Stimulated activated CD4-positive, alpha-beta T cell treated with anti-CD3 and anti-CD28 coated beads, Interleukin-1b, Interleukin-23, amount 100 ng/mL, for 24 hours (primary cell): Measurements from ENCODE around the gene ARNT2.
A peak's percentile ranks its signal among the peaks of the same experiment; 100 is the strongest.
"Not testable (repeated sequence)": the region's sequence is repeated elsewhere in the genome, so short reads cannot be mapped to it uniquely, and the experiment has no call there.

Experiments used
- DNase-seq, 4 experiments: peaks; one replicate each; pipeline ENCODE4 v3.0.0-alpha.2; 2020; ENCODE audit warnings: low read depth in 4 of 4, low spot score in 1 of 4

ARNT2 gene

DNA sequence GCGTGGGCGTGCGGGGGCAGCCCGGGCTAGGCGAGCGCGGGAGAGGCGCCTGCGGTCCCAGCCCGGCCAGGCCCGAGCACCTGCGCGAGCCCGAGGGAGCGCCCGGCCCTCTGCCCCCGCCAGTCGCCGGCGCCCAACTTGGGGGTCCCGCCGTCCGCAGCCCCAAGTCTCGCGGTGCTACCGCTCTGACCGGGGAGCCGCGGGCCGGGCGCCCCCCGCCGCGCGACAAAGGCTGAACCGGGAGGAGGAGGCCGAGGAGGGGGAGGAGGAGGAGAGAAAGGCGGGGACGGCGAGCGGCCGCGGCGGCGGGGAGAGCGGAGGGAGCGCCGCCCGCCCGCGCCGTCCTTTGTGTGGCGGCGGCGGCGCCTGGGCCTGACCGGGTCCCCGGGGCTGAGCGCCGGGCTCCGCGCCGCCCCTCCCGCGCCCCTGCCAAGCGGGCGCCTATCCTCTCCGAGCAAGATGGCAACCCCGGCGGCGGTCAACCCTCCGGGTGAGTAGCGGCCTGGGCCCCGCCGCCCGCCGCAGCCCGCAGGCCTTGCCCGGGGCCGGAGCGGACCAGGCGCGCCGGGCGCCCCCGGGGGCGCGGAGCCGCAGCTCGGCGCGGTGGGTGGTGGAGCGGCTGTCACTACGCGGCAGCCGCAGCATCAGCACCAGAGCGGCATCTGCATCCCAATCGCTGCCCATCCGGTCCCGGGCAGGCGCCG lies at the start of gene ARNT2:
Gene ARNT2 (plus strand): TSS at position 326 of the 704 bp plus-strand sequence. CDS start 134 bp downstream, at position 460.
- DNase-seq: peak in 1 of 4 experiments; percentile 1

DNA sequence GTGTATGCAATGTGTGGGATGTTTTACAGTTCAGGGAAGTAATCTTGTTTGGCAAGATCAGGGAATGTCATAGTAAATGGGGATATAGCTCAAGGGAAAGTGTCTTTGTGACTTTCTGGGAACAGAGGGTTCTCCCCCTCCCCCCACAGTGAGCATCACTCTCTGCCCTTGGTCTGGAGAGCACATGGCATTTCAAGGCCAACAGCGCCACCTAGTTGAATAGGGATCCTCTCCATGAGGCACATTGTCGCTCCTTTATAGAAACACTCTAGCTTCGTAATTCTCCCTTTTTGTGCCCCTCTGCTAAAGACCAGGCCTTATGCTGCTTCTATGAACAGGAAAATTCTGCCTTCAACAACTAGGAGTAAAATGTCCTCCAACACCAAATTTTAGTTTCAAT lies 37.1 kb upstream of the ARNT2 start:
- no peak for DNase-seq

DNA sequence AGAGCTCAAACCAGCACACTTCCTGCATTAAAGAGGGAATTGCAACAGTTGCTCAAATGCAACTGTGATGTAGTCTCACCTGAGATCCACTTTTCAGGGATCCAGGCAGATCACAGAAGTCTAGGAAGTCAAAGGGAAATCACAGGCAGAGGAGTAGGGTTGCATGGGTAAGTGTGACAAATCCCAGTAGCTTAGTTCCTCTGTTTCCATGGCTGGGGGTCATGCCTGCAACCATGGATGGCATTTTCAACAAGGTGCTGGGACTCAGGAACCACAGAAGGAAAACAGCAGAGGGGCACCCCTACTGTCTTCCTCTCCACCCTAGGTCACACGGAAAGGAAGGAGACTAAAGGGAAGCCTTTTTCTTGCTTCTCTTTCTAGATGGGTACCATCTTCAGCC lies 36.5 kb upstream of the ARNT2 start:
- DNase-seq: no peak

DNA sequence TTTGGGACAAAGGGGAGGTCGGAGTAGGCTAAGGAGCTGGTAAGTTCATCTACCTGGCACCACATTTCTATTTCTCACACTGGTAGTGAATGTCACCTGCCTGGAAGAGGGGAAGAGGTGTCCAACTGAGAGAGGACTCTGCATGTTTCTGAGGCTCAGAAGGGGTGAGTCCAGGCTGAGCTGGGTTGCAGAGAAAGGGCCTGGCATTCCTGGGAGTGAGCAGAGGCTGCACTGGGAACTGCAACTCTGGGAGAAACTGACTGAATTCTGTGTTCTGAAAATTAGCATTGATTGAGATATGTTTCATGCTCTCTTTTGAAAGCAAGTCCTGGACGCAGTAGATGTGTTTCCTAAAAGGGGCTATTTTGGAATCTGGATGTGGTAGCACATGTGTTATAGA lies 32.3 kb upstream of the ARNT2 start:
- no peak for DNase-seq

DNA sequence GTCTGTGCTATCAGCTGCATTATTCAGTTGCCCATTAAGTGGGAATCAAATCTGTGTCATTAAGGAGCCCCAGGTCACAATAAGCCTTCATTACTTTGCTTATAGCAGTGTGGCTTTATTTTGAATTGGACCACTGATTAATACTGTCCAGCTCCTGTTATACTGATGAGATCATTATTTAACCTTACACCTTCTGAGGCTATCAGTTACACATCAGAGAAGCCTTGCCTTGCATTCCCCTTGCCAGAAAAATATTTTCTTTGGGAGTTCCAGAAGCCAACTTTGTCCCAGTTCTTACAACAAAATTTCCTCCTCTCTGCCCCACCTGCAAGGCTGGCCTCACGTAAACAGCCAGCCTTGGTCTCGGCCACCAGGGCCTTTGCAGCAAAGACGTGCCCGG lies 29.7 kb upstream of the ARNT2 start:
- DNase-seq: no peak

DNA sequence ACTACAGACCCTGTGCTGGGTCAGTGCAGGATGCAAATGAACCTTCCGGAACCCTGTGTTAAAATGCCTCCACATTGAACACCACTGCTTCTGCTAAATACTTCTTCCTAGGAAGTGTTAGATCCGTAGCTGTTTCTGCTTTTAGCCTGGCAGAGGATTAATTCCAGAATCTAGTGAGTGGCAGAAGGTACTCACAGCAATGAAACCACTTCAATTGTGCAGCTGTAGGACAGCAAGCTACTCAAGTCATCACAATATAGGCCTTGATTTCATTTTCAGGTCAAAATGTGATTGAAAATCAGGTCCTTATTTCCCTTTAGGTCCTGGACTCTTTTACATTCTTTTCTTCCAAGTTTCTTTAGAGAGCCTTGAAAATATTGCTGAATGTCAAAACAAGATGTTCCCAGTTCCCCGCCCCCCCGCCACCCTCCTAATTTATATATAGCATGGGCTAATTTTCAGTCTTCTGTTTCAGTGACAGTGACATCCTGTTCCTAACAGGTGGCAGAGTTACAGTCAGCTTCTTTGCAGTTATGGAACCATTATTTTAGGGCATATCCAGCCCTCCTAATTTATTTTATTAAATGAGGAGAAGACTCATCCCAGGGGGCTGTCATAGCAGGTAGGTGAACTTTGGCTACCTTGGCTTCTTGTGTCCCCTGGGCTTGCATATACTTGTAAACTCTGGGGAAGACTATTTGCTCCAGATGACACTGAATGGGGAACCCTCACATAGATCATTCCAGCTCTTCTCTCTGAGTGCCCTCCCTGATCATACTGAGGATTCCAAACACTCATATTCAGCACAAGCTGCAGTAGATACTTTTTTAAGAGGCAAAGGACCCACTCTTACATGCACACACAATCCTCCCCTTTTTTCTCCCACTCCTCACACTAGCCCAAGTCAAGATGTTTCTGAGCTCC lies 28.0 kb upstream of the ARNT2 start:
- no peak for DNase-seq

DNA sequence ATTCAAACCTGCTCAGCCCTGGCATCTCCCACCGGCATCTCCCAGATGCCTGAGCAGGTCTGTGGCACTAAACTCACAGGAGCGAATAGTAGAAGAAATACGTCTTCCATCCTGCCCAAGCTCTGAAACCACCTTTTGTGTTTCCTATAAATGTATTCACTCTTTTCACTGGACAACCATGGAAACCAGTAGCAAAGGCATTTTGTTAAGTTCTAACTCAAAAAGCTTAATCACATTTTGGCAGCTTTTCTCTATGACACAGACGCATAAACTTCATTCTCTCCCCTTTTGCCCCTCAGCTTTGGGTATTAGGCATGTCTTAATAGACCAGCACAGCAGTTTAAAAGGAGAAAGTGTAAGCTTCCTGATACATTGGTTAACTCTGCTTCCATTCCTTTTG lies 24.5 kb upstream of the ARNT2 start:
- DNase-seq: no peak

DNA sequence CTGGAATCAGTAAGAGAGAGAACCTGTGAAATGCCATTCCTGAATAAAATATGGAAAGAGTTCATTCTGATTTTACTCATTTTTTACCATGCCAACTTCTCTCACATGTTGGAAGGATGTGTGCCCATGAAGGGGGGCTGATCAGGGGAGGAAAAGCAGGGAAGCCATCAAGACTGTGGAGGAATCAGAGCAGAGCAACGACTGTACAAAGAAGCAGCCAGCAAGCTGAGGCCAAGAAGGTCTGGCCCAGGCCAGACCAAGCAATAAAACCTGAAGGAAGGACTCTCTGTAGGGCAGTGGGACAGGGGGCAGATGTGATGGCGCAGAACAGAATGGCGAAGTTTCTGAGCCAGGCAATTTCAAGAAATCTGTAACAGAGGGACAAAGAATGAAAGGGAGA lies 24.0 kb upstream of the ARNT2 start:
- DNase-seq: no peak

DNA sequence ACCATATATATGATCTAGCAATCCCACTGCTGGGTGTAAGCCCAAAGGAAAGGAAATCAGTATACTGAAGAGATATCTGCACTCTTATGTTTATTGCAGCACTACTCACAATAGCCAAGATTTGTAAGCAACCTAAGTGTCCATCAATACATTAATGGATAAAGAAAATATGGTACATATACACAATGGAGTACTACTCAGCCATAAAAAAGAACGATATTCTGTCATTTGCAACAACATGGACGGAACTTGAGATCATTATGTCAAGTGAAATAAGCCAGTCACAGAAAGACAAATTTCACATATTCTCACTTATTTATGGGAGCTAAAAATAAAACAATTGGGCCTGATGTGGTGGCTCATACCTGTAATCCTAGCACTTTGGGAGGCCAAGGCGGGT lies 21.9 kb upstream of the ARNT2 start:
- no peak for DNase-seq

DNA sequence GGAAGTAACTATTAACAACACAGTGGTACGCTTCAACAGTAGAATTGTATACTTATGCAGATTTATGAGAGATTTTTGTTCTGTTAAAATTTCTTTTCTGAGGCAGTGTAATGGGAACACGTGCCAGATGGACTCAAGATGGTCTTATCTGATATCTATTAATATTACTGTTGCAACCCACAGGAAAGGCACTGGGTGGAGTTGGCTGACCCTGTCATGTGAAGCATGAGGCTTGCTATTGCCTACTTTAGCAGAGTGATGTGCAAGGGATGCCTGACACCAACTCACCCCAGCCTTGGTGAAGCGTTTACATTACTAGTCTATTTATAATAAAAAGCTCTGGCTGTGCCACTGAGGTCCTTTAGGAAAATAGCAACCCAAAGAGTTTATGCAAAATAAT lies 19.8 kb upstream of the ARNT2 start:
- DNase-seq: no peak

DNA sequence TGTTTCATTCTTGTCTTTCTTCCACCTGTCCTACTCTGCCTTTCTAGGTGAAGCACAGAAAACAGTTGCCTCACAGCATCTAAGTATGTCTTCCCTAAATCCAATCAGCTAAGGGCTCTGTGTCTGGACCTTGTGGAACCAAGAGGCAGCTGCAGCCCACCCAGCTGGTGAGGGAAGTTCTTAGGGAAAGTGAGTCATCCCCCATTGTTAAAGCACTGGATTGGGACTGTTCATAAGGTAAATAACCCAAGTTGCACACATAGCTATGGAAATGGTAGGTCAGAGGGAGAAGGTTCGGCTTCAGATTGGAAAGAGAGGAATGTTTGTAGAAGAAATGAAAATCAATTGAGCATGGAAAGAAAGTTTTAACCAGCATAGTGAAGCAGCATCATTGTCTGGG lies 18.0 kb upstream of the ARNT2 start:
- no peak for DNase-seq

DNA sequence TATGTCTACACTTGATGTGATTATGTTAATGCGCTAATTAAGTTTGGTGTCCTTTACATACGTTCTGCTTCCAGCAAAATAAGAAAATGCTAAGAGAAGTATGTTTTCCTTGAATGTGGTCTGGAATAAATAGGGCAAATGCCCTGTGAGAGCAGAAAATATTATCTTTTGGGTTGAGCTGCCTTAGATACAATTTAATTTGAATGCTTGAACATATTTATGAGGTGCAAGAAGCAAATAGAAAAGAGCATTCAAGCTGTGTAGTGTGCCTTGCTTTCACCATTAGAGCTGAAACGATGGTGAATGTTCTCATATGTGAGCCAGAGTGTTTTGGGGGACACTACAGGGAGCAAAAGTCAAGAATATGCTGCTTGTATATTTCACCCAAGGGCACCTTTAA lies 15.9 kb upstream of the ARNT2 start:
- no peak for DNase-seq

DNA sequence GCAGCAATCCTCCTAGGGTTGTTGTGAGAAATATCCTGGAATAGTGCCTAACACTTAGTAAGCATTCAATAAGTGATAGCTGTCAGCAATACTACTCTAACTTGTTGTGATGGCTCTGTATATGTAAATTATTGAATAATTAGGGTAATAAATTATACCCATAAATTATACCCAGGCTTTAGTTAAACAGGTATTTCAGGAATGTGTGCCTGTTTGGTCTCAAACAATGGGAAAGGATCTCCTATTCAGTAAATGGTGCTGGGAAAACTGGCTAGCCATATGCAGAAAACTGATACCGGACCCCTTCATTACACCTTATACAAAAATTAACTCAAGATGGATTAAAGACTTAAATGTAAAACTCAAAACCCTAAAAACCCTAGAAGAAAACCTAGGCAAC lies 14.8 kb upstream of the ARNT2 start:
- DNase-seq: no peak

DNA sequence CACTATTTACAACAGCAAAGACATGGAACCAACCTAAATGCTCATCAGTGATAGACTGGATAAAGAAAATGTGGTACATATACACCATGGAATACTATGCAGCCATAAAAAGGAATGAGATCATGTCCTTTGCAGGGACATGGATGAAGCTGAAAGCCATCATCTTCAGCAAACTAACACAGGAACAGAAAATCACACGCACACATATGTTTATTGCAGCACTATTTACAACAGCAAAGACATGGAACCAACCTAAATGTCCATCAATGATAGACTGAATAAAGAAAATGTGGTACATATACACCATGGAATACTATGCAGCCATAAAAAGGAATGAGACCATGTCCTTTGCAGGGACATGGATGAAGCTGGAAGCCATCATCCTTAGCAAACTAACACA lies 13.2 kb upstream of the ARNT2 start:
- not testable (repeated sequence) for DNase-seq

DNA sequence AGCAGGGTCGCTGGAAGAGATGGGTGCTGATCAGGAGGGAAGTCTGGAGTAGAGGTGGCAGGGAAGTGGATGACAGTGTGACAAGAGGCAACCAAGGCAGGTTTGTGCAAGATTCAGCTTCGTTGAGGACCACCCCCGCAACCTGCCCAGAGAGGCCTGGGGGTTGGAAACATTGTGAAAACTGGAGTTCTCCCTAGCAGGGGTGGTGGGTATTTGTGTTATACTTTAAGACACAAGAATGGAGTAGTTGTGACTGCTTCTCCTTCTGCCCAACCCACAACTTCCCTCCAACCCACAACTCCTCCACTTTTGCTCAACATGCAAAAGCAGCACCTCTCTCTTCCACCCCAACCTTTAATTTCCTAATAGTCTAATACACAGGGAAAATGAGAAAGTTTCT lies 8.6 kb upstream of the ARNT2 start:
- no peak for DNase-seq

DNA sequence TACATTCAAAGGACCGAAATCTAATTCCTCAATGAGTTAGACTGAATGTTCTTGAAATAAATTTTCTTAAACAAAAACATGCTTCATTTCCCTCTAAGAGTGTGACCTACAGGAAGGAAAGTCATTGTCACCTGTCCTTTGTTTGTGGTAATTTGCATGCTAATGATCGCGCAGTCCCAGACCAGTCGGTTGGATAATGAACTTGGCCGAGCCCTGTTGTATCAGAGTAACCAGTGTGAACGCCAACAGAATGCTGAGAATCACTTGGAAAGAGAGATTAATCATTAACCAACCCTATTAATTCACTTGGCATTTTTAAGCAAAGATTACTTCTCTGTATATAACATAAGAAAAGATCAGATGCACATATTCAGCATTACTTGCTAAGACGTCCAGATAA lies 8.1 kb upstream of the ARNT2 start:
- no peak for DNase-seq

DNA sequence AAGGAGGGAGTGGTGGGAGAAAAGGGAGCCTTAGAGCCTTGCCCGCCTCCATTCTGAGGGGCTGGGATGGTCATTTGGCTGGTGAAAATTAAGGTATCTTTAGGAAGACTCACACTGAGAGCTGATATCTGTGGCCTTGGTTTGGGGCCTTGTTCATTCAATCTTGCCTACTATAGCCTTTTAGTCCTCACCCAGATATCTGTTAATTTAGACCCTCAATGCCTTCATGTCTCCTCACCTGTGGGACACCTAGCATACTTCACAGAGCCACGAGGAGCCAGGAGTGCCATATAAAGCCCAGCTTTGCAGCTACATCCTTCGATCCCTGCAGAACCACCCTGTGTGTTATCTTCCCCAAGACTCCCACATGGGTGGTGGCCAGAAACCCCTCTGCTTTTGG lies 4.7 kb upstream of the ARNT2 start:
- DNase-seq: no peak

DNA sequence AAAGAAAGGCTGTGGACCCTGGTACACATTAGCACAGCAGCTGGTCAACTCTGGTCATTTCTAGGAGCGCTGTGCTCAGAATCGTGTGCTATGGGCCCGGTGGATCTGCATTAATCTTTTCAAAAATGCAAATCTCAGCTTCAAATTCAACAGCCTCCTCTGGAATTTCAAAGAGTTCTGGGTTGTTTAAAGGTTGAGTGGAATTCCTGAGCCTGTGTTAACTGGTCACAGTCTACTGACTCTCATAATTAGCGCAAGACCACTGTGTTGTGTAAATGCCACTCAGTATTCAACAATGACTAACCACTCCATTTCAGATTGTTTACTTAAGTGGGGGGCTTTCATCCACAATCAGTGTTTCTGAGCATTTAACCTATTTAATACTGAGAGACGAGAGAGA lies 2.7 kb upstream of the ARNT2 start:
- no peak for DNase-seq

DNA sequence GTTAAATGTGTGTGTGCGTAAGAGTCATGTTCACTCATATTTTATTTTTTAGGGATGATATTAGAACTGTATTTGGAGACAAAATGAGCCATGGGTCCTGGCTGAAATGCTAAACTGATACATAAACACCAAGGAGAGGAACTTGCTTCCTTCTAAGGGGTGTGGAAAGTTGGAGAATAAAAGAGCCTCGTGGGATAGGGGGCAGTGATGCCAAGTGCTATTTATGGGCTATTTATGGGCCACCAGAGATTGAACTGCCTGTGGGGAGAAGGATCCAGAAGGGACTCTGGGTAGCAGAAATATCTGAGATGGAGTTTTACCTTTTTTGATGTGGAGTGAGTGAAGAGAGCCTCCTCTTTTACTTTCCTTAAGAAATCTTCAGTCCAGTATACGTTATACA lies 1.8 kb upstream of the ARNT2 start:
- DNase-seq: no peak

DNA sequence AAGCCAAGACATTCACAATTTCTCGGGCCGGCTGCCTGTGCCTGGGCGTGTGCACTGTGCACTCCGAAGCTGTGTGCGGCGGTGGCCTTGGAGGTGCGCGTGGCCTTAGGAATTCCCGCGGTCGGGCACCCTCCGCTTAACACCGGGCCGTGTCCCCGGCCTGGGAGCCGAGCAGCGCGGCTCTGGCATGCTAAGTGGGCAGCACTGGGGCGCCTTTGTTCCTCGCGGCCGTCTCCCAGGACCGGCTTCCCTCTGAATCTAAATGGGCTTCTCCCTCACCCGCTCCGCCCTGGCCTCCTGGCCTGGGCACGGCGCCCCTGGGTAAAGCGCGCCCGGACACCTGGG lies 498 bp upstream of the ARNT2 start:
- DNase-seq: no peak

DNA sequence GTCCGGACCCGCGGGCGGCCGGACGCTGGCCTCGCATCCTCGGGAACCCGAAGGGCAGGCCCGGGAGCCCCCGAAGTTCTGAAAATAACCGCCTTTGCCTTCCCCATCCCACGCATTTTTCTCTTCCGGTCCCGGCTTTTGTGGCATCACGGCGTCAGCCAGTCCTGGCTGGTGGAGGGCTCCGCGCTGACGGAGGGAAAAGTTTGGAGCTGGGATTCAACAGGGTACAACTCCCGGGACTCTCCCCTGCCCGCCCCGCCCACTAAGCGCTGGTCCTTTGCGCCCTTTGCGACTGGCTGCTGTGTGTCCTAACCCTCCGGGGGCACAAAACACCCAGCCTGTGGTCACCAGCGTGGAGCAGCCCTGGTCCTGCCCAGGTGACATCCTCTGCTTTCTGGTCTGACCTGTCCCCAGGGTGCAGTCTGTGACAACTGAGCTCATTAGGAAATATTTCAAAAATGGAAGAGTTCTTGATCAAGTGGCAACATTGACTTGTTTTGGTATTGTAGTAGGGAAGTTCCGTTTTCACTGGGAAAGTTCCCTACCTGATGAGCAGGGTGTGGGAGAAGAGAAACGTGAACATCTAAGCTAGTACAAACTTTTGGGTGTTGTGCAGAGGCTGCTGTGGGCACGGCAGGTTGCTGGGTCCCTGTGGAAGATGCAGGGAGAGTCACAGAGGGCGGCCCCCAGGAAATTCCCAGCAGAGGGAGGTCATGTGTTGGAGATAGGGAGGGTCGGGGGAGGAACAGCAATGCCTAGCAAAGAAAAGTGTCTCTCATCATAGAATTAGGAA lies 775 bp downstream of the ARNT2 start:
- peak in 2 of 4 experiments; percentile 0 to 4 for DNase-seq

DNA sequence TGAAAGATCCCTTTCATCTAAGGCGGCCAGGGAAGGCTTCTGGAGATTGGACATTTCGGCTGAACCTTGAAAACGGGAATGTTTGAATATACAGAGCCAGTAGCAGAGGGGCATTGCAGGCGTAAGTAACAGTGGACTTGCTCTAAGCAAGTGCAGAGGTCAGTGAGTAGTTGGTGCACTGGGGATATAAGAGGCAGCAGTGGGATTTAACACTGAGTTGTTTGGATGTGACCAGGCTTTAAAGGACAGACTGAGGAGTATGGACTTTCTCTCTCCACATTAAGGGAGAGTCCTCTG lies 1.3 kb downstream of the ARNT2 start:
- DNase-seq: no peak
